Epithelial cell of esophagus (primary cell): ENCODE measurements around the gene CLCA1.

ENCODE experiments used
- DNase-seq: peaks from one replicate; pipeline ENCODE4 v3.0.0; 2010; ENCODE audit warnings: low read depth
- H3K4me3 ChIP-seq: 2 replicates; pipeline ENCODE4 v1.5.1; 2011; ENCODE audit warnings: mild to moderate bottlenecking, low read length, control low read depth
- TF ChIP-seq, protein P1 (sequence below): IDR thresholded peaks from 2 replicates; pipeline ENCODE4 v1.5.1; 2011; ENCODE audit warnings: low read depth, mild to moderate bottlenecking, low read length, control low read depth, inconsistent platforms; ENCODE audit not compliant: insufficient read depth; ENCODE audit errors: missing control alignments

CLCA1 gene

GRCh38 chr1:86429122-86429725, 39.5 kb upstream of the CLCA1 start:
- DNase-seq = no peak
- no peak overlapping the region for H3K4me3 ChIP-seq
- TF ChIP-seq, protein P1, sequence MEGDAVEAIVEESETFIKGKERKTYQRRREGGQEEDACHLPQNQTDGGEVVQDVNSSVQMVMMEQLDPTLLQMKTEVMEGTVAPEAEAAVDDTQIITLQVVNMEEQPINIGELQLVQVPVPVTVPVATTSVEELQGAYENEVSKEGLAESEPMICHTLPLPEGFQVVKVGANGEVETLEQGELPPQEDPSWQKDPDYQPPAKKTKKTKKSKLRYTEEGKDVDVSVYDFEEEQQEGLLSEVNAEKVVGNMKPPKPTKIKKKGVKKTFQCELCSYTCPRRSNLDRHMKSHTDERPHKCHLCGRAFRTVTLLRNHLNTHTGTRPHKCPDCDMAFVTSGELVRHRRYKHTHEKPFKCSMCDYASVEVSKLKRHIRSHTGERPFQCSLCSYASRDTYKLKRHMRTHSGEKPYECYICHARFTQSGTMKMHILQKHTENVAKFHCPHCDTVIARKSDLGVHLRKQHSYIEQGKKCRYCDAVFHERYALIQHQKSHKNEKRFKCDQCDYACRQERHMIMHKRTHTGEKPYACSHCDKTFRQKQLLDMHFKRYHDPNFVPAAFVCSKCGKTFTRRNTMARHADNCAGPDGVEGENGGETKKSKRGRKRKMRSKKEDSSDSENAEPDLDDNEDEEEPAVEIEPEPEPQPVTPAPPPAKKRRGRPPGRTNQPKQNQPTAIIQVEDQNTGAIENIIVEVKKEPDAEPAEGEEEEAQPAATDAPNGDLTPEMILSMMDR = no peak

DNA sequence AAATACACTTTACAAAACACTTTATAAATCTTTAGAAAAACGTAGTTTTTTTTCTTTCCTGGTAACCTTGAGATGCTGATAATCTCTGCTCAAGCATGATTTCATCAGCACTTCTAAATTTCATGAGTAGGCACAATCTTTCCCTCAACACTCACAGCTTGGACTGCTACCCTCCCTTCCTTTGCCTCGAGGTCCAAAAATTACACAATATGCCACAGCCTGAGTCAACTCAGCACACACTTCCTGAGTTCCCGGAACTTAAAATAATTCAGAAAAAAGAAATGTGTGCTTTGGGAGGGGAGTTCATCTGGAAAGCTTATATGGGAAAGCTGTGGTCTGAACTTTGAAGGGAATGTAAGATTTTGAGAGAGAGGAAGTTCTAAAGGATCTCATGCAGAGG, 38.9 kb upstream of the CLCA1 start:
- TF ChIP-seq, protein P1 = no peak
- H3K4me3 ChIP-seq = no peak overlapping the region
- peak; percentile 96 for DNase-seq

DNA sequence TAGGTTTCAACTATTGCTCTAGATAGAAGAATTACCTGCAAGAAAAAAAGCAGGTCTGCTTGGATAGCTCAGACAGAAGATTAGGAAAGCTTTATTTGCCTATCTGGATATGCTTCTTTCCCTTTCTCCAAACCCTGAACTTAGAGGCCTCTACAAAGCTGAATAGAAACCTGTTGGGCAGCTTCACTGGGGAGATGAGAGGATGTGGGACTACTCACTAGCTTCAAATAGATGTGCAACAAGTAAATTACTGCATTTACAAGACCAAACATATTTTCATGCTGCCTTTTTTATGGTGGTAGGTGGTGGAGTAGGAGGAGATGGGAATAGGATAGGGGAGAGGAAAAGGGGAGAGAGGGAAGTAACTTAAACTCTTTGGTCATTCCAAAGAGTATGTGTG, 38.4 kb upstream of the CLCA1 start:
- DNase-seq = peak; percentile 91
- TF ChIP-seq, protein P1 = no peak
- H3K4me3 ChIP-seq = no peak overlapping the region

DNA sequence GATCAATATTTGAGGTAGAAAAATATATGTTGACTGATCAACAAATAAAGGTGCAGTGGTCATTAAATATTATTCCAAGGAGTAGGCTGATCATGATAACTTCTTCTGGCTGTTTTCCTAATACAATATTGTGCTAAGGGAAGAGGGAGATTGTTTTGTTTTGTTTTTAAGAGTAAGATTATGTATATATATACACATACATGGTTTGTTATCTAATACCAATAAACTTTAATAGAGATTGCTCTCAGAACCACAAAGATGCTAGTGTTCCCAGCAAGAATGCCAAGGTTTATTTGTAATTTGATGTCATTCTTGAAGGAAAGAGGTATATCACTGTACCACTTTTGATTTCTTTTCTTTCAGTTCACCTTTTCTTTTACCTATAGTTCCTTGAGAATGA, 34.7 kb upstream of the CLCA1 start:
- TF ChIP-seq, protein P1 = no peak
- H3K4me3 ChIP-seq = no peak overlapping the region
- DNase-seq = no peak

DNA sequence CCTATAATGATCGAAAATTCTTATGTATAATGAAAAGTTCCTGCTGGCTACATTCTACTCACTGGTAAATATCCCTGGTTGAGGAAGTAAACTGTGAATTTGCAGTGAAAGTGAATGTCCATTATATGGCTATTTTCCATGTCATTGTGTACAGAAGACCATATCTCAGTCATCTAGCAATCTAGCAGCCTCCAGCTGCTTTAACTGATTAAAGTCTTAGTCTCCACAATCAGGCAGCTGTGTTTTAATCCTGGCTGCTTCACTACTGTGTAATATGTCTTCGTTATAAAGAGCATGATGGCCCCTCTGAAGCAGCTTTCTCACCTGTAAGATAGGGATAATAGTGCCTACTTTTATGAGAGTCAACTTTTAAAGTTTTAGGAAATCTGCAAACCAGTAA, 33.4 kb upstream of the CLCA1 start:
- TF ChIP-seq, protein P1 = no peak
- H3K4me3 ChIP-seq = no peak overlapping the region
- no peak for DNase-seq

DNA sequence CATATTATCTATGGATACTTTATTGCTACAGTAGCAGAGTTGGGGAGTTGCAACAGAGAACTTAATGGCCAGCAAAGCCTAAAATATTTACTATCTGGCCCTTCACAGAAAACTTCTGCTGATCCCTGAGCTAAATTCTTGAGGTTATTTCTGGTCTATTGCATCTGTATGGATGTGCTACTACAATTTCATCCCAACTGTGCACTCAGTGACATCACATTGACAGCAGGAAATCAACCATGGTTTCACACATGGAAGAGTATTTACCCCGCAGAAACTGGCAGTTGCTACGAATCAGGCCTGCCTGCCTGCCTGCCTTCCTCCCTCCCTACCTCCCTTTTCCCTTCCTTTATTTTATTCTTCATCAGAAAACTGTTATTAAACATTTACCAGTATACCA, 32.7 kb upstream of the CLCA1 start:
- TF ChIP-seq, protein P1 = no peak
- no peak for DNase-seq

DNA sequence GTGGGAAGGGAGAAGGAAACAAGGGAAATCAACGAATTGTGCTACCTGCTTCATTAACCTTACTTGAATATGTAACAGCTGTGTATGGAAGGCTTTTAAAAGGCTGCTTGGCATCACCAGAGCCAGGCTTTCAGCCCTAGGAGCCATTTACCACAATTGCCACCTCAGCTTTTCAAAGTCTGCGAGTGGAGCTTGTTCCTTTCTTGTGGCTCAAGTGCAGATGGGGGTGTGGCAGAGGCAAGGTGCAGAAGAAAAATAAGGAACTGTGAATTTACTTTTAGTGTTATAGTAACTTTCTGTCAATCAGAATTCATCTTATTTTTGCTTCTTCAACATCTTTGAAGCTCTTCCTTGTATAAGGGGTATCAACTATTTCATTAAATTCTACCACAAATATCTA, 27.1 kb upstream of the CLCA1 start:
- no peak overlapping the region for H3K4me3 ChIP-seq
- DNase-seq = no peak
- TF ChIP-seq, protein P1 = no peak

More for the DNA sequence above, 32.7 kb upstream of the CLCA1 start:
- H3K4me3 ChIP-seq = no peak overlapping the region
